ENCODE measurements around the gene LYSMD3.

Gene LYSMD3

DNA sequence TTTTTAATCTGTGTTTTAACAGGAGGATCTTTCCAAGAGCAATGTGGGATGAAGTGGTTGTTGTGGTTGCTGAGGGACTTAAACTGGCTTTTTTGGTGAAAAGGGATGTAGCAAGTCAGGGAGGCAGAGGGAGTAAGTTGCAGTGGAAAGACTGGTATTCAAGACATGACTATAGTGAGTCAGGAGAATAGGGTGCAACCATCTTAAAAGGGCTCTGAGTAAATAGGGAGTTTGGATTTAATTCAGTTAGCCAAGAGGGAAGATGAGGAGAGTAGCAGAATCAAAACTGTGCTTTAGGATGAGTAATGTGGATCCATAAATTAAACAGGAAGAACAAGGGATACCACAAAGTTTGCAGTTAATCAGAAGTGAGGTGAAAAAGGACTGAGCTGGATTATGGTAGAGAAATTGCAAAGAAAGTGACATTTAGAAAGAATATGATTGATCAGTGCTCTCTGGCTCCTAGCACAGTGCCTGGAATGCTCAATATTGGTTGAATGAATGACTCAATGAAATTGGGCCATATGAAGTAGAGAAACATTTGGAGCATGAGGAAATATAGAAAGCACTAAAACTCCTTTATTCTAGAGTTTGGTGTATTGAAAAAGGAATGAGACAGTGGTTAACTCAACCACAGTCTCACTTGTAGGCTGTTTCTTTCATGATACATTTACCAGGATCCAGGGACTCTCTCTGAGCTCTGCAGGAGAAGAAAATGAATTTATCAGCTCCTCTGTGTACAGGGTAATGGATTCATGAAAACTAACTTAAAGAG, 49.6 kb downstream of the LYSMD3 start:
- no peak for DNase-seq (ENCODE audit: low read depth)

DNA sequence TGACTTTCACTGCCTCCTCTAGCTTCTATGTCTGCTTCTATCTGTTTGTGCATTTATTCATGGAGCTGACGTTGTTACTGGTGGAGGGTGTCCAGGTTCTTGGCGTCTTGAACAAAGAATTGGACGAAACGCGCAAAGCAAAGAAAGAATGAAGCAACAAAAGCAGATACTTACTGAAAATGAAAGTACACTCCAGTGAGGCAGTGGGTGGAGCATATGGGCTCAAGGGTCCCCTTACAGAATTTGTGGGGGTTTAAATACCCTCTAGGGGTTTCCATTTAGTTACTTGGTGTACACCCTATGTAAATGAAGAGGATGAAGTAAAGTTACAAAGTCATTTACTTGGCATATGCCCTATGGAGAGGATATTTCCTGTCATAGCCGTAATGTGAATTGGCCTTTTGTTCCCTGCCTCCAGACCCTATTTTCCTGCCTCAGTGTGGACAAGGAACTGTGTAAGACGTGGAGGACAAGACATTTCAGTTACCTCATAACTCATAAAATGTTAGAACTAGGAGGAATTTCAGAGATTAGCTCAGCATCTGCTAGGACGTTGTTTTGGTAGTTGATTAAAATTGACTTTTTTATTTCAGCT, 51.7 kb downstream of the LYSMD3 start:
- DNase-seq (ENCODE audit: low read depth) = no peak

- DNase-seq (ENCODE audit: low read depth) = no peak
Measured at GRCh38 chr5:90477073-90477472, 52.3 kb downstream of the LYSMD3 start.

GRCh38 chr5:90476391-90476790, 53.0 kb downstream of the LYSMD3 start:
- no peak for DNase-seq (ENCODE audit: low read depth)

DNA sequence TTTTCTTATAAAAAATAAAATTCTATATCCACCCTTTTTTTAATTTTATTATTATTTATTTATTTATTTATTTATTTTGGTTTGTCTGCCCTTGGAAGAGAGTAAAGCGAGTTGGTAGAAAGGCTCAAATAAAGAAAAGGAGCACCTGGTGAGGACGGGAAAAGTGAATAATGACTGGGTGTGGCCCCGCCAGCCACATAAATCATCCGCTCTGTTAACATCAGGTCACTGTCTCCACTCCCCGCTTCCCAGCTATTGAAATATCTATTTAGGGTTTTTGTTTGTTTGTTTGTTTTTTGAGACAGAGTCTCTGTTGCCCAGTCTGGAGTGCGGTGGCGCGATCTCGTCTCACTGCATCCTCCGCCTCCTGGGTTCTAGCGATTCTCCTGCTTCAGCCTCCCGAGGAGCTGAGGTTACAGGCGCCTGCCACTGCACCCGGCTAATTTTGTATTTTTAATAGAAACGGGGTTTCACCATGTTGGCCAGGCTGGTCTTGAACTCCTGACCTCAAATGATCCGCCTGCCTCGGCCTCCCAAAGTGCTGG, 53.9 kb downstream of the LYSMD3 start:
- DNase-seq (ENCODE audit: low read depth) = no peak

DNA sequence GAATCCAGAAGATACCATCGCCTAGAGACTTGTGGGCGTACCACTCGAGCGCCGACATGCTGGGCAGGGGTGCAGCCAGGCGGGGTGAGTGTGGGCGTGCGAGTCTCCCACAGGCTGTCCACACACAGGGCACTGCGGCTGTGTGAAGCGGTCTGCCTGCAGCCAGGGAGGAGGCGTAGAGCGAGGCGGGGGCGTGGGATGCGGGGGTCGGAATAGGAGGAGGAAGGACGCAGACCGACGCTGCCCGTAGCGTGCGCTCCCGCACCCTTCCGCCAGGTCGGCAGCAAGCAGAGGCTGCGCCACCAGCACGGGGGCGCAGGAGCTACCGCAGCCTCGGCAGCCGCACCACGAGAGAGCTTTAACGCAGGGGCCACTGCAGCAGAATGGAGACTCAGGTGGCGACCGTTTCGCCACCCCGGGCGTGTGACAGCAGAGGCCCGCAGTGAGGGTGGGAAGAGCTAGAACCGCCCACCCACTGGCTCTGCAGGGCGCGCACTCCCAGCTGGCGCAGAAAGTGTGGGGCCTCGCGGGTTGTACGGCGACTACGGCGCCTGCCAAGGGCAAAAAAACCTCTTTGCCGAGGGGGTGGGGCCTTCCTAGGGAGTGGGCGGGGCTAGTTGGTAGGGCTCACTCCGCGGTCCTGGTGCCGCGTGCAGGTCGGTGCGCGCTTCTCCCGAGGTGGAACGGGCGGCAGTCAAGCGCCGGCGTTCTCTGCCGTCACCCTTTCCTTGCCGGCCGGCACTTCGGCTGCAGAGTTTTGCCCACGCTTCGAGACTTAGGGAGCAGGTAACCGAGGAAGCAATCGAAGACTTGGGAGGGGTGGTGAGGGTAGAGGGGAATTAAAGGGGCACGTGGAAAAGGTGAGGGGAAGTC, 54.9 kb downstream of the LYSMD3 start, which contains the start of the genes MBLAC2 and POLR3G:
Gene MBLAC2, minus strand, starts transcription at position 537 of the 873 bp plus-strand sequence. Its CDS starts 479 bp downstream, at position 58.
Gene POLR3G, plus strand, starts transcription at position 630 of the 873 bp plus-strand sequence. CDS start 10,704 bp downstream, outside the sequence.
- peak; percentile 94 for DNase-seq (ENCODE audit: low read depth)

- DNase-seq (ENCODE audit: low read depth) = peak; percentile 20
Measured at GRCh38 chr5:90473396-90474234, 55.8 kb downstream of the LYSMD3 start.

GRCh38 chr5:90472783-90473395, 56.5 kb downstream of the LYSMD3 start:
- no peak for DNase-seq (ENCODE audit: low read depth)
